ENCODE results near the gene L3HYPDH. TPM values are rescaled to one million over a fixed set of nuclear protein-coding genes. Genes with fewer than 3 reads are reported as not detected.

Gene L3HYPDH
- total and polyA plus RNA-seq, 4 experiments from 2014 or later, result 4.0 to 52.4 (median 28.5) TPM

DNA sequence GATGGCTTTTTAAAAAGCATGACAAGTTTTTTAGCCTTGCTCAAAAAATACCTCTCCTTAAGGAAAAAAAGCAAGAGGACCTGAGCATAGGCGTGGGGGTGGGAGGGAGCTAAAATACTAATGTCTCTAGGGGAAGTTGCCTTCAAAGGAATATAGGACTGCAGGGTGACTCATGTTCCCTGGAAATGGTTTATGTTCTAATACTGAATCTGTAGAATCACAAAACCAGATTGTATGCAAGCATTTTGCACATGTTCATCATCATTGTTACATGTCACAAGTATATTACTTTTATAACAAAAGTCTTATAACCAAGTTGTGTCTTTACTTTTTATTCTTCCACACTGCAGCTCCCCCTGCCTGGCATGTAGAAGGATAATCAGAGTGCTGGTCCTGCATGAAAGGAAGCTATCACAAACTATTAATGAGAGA is 55.6 kb downstream of the L3HYPDH start:
- DNase-seq, result no peak
- ChIA-PET CTCF (ENCODE audit: partially characterized antibody) (interaction anchor here (0.8 to 1.7 kb wide), 2 partner anchors 15 to 299 kb away, joined by 3 read pairs; no protein-coding TSS in a partner anchor), POLR2A (ENCODE audit: partially characterized antibody) (no interaction called here)
- H3K4me3 Mint-ChIP-seq, result no peak overlapping the region
- intact Hi-C loops (cut with micrococcal nuclease), result no loop called here
- H3K27me3 Mint-ChIP-seq, result peaks cover 3 to 9% of the 10 kb centered on the region in 2 donors
- H3K27ac Mint-ChIP-seq, result no peak overlapping the region
- Histone ChIP-seq H3K4me3 (ENCODE audit: low read length in 2 of 2) (no peak overlapping the region), H3K36me3 (ENCODE audit: insufficient read depth, low read length) (no peaks in the 10 kb centered on the region), H3K4me1 (ENCODE audit: insufficient read depth, low read length) (no peaks in the 10 kb centered on the region), H3K9me3 (ENCODE audit: control insufficient read depth in 1 of 2, low read length in 2 of 2) (no peaks in the 10 kb centered on the region), H3K27me3 (ENCODE audit: insufficient read depth, low read length) (no peaks in the 10 kb centered on the region), H3K27ac (ENCODE audit: low read depth, low read length) (no peak overlapping the region)
- H3K9me3 Mint-ChIP-seq, result no peaks in the 10 kb centered on the region
- H3K36me3 Mint-ChIP-seq, result no peaks in the 10 kb centered on the region
- H3K4me1 Mint-ChIP-seq, result no peaks in the 10 kb centered on the region

DNA sequence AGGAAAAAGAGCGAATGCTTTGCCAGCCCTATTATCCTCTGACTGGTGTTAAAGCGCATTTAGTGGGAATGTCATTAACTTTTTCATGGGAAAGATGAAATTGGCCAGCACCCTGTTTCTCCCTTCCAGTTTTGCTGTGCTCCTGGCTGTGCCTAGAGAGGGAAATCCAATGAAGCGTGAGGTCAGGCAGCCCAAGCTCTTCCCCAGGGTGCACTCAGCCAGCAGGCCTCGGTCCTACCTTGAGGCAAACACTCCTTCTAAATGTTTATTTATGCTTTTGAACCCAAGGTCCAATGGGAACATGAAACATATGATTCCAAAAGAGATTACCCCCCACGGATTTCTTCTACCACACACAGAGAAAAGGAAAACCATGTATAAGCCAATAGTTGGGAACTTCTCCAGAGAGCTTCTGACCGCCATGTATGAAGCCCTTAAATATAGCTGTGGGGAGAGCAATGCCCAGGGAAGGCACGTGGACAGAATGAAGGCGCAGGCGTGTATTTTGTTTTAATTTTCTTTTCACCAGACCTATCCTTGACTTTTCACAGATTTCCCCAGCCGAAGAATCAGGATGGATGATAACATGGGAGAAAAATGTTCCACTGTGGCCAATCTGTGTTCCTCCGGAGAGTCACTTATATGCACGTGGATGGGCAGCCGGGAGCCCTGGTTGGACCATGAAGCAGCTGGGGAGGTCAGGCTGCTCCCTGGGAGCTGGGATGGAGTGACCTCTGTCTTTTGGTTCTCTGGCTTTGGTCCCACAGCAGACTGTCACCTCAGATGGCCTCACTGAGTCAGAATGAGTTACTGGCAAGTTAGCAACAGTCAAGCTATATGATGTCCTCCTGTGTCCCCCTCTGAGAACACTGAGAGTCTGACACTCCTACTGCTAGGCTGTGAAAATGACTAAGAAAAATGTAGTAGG is 56.3 kb downstream of the L3HYPDH start:
- no peak overlapping the region for H3K4me3 Mint-ChIP-seq
- no peaks in the 10 kb centered on the region for H3K36me3 Mint-ChIP-seq
- Histone ChIP-seq H3K36me3 (ENCODE audit: insufficient read depth, low read length) (no peaks in the 10 kb centered on the region), H3K4me1 (ENCODE audit: insufficient read depth, low read length) (no peaks in the 10 kb centered on the region), H3K4me3 (ENCODE audit: low read length in 2 of 2) (no peak overlapping the region), H3K27ac (ENCODE audit: low read depth, low read length) (no peak overlapping the region), H3K9me3 (ENCODE audit: control insufficient read depth in 1 of 2, low read length in 2 of 2) (no peaks in the 10 kb centered on the region), H3K27me3 (ENCODE audit: insufficient read depth, low read length) (no peaks in the 10 kb centered on the region)
- ChIA-PET CTCF (ENCODE audit: partially characterized antibody) (interaction anchor here (0.8 kb wide), 1 partner anchor 299 kb away, joined by 3 read pairs; no protein-coding TSS in a partner anchor), POLR2A (ENCODE audit: partially characterized antibody) (no interaction called here)
- no peaks in the 10 kb centered on the region for H3K9me3 Mint-ChIP-seq
- no peak overlapping the region for H3K27ac Mint-ChIP-seq
- H3K4me1 Mint-ChIP-seq, result no peaks in the 10 kb centered on the region
- DNase-seq, result no peak
- peaks cover 3 to 9% of the 10 kb centered on the region in 2 donors for H3K27me3 Mint-ChIP-seq
- intact Hi-C loops (cut with micrococcal nuclease), result no loop called here

DNA sequence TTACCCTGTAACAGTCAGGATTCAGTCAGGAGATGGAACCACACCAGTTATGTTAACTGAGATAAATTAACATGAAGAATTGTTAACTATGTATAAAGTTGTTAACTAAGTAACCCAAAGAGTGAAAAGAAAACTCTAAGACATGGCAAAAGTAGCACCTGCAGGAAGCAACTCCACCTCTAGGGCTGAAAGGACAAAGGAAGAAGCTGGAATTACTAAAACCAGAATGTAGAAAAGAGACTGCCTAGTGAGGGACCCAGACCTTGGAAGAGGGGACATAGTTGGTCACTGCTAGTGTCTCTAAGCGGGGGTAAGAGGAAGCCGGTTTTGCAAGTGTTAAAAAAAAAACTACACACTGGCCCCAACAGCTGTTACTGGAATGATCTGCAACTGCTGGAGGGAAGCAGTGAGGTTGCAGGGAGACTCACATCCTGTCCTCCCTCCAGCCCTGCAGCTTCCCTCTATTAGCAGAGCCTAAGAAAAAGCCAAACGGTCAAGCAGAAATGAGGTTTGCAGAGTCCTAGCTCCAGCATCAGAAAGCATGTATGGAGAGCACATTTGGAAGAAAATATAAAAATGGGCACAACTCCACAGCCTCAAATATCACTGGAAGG is 58.8 kb downstream of the L3HYPDH start:
- CTCF ChIA-PET (ENCODE audit: partially characterized antibody), result no interaction called here
- intact Hi-C loops (cut with micrococcal nuclease), result no loop called here

DNA sequence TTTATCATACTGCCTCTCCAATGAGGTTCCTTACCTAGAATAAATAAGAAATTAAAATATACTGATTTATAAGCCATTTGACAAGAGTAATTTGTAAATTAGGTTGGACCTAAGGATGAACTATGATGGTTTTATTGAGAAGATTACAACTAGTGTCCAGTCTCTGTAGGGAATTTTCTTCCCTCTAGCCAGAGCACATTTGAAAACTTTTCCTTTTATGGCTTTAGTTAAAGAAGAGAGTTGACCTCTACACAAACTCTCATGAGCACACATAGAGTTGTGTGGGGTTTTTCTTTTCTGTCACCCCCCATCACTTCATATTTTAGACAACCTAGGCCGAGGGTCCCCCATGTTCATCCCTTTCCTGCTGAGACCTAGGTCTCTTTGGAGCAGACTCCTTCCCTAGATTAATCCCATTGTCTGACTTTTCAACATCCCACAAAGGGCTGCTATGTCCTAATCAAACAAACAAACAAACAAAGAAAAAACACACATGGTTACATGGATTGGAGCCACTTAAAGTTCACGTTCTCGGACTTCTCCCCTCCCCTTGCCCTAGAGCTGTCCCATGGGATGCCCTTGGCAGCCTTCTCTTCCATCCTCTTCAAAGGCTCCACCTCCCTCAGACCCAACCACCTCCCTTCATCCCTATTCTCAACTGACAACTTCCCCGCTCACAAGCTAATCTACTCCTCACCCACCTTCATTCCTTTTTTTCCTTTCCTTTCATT is 59.7 kb downstream of the L3HYPDH start:
- Mint-ChIP-seq H3K36me3 (no peaks in the 10 kb centered on the region), H3K27me3 (peaks cover 9 to 10% of the 10 kb centered on the region in 2 donors), H3K4me3 (no peak overlapping the region), H3K4me1 (no peaks in the 10 kb centered on the region), H3K27ac (no peak overlapping the region), H3K9me3 (no peaks in the 10 kb centered on the region)
- intact Hi-C loops (cut with micrococcal nuclease), result no loop called here
- Histone ChIP-seq H3K9me3 (ENCODE audit: control insufficient read depth in 1 of 2, low read length in 2 of 2) (no peaks in the 10 kb centered on the region), H3K4me1 (ENCODE audit: insufficient read depth, low read length) (no peaks in the 10 kb centered on the region), H3K4me3 (ENCODE audit: low read length in 2 of 2) (no peak overlapping the region), H3K36me3 (ENCODE audit: insufficient read depth, low read length) (no peaks in the 10 kb centered on the region), H3K27ac (ENCODE audit: low read depth, low read length) (no peak overlapping the region), H3K27me3 (ENCODE audit: insufficient read depth, low read length) (no peaks in the 10 kb centered on the region)
- ChIA-PET POLR2A (ENCODE audit: partially characterized antibody) (no interaction called here), CTCF (ENCODE audit: partially characterized antibody) (no interaction called here)
- no peak for DNase-seq

More for the DNA sequence above, 58.8 kb downstream of the L3HYPDH start:
- no peaks in the 10 kb centered on the region for H3K27me3 ChIP-seq (ENCODE audit: insufficient read depth, low read length)
- POLR2A ChIA-PET (ENCODE audit: partially characterized antibody), result no interaction called here
- no peak for DNase-seq
- Mint-ChIP-seq H3K36me3 (no peaks in the 10 kb centered on the region), H3K9me3 (no peaks in the 10 kb centered on the region), H3K27me3 (peaks cover 9 to 10% of the 10 kb centered on the region in 2 donors), H3K4me1 (no peaks in the 10 kb centered on the region), H3K4me3 (no peak overlapping the region), H3K27ac (no peak overlapping the region)
- H3K4me3 ChIP-seq (ENCODE audit: low read length in 2 of 2), result no peak overlapping the region
- H3K4me1 ChIP-seq (ENCODE audit: insufficient read depth, low read length), result no peaks in the 10 kb centered on the region
- H3K36me3 ChIP-seq (ENCODE audit: insufficient read depth, low read length), result no peaks in the 10 kb centered on the region
- no peak overlapping the region for H3K27ac ChIP-seq (ENCODE audit: low read depth, low read length)
- H3K9me3 ChIP-seq (ENCODE audit: control insufficient read depth in 1 of 2, low read length in 2 of 2), result no peaks in the 10 kb centered on the region

Other genes with a start within 250 kb of the L3HYPDH start
- 1 to 10 TPM; 2.1 to 2.3 TPM for gene GPR135, start 19.0 kb downstream of the L3HYPDH start, total RNA-seq
- gene GPR135, start 19.0 kb downstream of the L3HYPDH start, polyA plus RNA-seq, result under 1 TPM; 0.24 to 0.45 TPM
- gene JKAMP, start 109 bp upstream of the L3HYPDH start, total RNA-seq, result 10 to 100 TPM; 29.9 to 31.9 TPM
- gene JKAMP, start 109 bp upstream of the L3HYPDH start, polyA plus RNA-seq, result 10 to 100 TPM; 62.0 to 80.8 TPM
- not detected for gene CCDC175, start 92.4 kb upstream of the L3HYPDH start, total RNA-seq
- gene CCDC175, start 92.4 kb upstream of the L3HYPDH start, polyA plus RNA-seq, result not detected